HG03520 (cell line): ENCODE results near the gene CCDC187.

Experiments
- ATAC-seq: cut with Tn5 transposase; IDR thresholded peaks from one replicate; pipeline ENCODE4 v1.9.1; 2021; ENCODE audit warnings: mild to moderate bottlenecking, moderate library complexity; ENCODE audit not compliant: unreplicated experiment

The CCDC187 gene

DNA sequence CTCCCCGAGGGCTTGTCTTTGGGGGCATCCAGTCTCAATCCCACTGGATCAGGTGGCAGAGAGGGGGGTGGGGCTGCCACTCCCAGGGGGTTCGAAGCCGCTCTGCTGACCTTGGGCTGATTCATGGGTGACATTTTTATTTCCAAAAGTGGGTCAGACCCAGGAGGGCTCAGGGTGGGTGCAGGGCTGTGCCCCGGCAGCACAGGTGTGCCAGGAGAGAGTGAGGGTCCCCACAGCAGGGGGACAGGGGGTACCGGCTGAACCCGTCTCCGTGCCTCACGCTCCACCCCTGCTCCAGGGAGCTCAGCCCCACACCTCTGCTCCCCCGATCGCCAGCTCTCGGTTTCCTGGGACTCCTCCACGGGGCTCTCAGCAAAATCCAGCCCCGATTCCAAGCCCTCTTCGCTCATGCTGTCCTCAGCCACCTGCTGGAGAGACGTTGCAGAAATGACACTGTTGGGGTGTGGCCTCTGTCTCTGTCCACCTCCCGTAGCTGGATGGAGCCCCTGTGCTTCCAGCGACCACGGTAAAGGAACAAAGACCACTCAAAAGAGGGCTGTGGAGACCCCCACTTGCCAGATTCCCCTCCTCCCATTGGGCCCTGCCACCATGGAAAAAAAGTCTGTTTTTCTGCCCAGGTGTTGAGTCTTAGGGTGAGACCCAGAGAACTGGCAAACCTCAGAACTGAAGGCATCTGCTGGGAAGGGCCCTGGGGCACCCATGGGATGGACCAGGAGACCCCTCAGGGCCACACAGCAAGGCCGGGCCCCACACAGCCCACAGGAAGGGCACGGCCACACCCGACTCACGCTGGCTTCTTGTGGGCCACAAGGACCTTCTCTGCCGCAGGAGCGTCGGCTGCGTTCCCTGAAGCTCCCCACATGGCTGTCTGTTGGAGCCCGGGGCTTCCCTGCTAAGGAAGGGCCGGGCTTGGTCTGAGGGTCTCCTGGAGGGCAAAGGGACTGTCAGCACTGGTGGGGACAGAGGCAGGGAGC is 47.7 kb downstream of the CCDC187 start:
- ATAC-seq = no peak

DNA sequence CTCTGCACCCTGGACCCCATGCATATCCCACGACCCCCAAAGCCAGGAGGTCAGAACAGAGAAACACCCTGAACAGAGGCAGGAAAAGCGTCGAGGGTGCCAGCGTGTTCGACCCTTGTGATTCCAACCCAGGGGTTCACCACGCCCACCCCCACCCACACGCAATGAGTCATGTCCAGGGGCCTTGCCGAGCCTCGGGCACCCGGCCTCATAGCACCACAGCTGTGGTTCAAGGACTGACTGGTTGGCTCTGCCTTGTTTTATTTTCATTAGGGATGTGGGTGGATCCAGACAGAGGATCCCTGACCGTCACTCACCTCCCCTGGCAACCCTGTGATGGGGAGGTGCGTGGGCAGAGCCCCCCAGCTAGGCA is 48.7 kb downstream of the CCDC187 start:
- no peak for ATAC-seq

GRCh38 chr9:136254381-136255165 is 49.3 kb downstream of the CCDC187 start:
- ATAC-seq = no peak

- no peak for ATAC-seq
Measured at GRCh38 chr9:136253246-136254130, 50.4 kb downstream of the CCDC187 start.

DNA sequence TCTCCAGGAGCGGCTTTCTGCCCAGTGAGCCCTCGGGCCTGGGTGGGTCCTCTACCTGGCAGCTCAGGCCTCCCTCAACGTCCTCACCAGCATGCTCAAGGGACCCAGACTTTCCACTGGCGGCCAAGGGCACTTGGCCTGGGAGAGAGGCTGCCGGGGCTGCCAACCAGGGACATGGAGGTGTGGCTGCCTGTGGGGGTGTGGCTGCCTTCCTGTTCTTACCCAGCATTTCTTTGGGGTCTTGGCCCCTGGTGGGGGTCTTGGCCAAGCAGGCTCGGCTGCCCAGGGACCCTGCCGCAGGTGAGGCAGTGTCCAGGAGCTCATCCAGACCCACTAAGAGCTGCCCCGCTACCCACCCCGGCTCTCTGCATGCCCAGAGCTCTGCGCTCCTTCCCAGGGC is 51.0 kb downstream of the CCDC187 start:
- no peak for ATAC-seq

GRCh38 chr9:136252281-136252680 is 51.6 kb downstream of the CCDC187 start:
- ATAC-seq = no peak

GRCh38 chr9:136251264-136252115 is 52.4 kb downstream of the CCDC187 start:
- ATAC-seq = no peak

DNA sequence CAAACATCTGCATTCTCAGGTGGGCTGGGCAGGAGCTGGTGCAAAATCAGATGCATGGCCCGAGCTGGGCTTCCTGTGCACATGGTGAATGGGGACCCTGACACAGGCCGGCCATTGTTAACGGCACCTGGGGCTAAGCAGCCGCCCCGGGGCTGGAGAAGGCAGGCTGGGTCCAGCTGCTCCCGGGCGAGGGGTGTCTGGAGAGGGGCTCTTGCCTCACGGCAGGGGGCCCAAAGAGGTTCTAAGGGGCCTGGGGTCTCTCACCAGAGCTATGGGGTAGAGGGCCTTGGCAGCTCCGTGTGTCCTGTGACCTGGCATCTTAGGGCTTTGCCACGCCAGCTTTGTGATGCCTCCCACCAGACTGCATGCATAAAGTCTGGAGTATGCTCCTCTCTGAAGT is 53.2 kb downstream of the CCDC187 start:
- ATAC-seq = no peak

- ATAC-seq = no peak
Measured at GRCh38 chr9:136249877-136250559, 53.9 kb downstream of the CCDC187 start.

DNA sequence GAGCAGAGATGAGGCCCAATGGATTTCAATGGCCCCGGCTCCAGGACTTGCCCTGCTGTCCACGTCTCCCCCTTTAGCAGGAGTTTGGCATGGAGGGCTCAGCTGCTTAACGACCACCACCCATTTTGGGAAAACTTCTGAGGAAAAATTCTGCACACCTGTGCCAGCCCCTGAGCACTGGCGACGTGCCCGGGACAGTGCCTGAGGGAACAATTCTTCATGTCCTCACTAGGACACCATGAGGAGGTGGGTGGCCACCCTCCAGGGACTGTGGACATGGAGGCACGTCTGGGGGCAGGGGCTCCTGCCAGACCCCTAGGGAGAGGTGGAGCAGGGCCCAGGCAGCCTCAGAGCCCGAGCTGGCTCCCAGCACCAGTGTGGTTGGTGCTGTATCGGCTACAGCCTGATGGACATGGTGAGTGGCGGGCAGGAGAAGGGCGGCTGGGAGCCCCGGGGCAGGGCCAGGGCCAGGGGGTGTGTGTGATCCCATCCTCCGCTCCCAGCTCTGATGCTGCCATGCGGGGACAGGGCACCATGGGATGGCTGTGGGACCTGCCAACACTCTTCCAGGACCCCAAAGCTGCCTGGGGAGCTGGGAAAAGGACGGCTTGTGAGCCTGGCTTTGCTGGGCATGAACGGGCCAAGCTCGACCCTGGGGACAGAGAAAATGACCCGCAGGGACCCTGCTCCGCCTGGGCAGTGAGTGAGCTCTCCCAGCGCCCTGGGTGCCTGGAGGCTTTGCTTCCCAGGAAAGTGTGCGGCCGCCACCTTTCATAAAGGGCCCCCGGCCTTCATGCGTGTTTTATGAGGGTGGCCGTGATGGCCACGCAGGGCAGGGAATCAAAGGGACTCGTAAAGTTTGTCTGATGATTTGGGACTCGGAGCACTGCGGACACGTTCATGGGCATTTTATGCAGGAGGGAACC is 54.7 kb downstream of the CCDC187 start:
- no peak for ATAC-seq

GRCh38 chr9:136247947-136248637 is 55.8 kb downstream of the CCDC187 start:
- ATAC-seq = no peak

DNA sequence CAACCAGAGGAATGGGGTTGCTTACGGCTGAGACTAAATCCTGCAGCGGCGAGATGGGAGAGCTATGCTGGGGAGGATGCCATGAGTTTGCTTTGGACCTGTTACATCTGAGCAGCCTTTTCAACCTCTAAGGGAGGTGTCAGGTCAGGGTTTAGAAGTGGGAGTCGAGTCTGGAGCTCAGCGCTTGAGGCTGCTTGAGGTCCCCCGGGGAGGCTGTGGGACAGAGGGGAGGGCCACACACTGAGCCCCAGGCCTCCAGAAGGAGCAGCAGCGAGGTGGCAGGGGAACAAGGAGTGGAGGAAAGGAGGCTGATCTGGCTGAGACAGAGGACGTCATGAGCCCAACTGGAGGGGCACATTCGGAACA is 56.4 kb downstream of the CCDC187 start:
- ATAC-seq = no peak

DNA sequence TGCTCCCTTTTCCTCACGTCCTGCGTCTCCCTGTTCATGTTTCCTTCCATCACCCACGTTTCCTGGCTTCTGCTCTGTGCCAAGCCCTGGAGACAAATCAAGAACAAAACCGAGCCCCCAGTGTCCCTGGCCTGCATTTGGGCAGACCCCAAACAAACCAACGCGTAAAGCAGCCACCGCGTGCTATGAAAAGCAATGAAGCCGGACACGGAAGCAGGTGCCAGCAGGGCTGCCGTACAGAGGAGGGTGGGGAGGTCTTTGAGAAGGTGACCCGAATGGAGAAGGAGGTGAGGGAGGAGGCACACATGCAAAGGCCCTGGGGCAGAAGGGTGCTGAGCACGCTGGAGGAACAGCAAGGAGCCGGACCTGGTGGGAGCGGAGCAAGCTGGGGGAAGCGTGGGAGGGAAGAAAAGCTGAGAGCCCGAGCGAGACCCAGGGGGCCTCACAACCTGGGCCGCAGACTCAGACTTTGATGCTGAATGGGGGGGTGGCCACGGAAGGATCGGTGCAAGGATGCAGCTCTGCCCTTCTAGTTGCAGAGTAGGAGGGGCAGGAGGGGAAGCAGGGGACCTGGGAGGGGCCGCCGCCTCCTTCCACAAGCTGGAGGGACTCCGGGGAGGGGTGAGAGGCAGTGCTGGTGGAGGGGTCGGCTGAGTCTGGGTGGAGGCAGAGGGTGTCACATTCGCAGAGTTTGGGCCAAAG is 56.9 kb downstream of the CCDC187 start:
- no peak for ATAC-seq

GRCh38 chr9:136245219-136246150 is 58.4 kb downstream of the CCDC187 start, which contains the start of gene QSOX2:
Gene QSOX2, minus strand, starts transcription at chr9:136245812. Its CDS starts 9 bp downstream, at chr9:136245803.
- peak; percentile 48 for ATAC-seq

DNA sequence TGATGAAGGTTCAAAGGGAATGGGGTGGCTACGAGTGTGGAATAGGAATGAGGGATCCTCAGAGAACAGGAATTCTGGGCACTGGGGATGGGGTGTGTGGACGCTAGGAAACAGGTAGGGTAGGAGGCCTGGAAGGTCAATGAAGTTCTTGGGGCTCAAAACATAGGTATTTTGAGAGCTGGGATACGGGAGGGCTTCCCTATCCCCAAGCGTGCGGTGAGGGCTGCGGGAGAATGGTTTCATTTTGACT is 59.0 kb downstream of the CCDC187 start:
- no peak for ATAC-seq
